HG02763 (cell line): ENCODE measurements around the gene GPR162.
A peak's percentile ranks its signal among the peaks of the same experiment; 100 is the strongest.
"Not testable (repeated sequence)": the region's sequence is repeated elsewhere in the genome, so short reads cannot be mapped to it uniquely, and the experiment has no call there.

ENCODE experiments used
- ATAC-seq: cut with Tn5 transposase; IDR thresholded peaks from one replicate; pipeline ENCODE4 v1.9.1; 2021; ENCODE audit warnings: mild to moderate bottlenecking, moderate library complexity; ENCODE audit not compliant: unreplicated experiment

Gene GPR162

GRCh38 chr12:6871052-6871957 lies 49.7 kb downstream of the GPR162 start:
- no peak for ATAC-seq

DNA sequence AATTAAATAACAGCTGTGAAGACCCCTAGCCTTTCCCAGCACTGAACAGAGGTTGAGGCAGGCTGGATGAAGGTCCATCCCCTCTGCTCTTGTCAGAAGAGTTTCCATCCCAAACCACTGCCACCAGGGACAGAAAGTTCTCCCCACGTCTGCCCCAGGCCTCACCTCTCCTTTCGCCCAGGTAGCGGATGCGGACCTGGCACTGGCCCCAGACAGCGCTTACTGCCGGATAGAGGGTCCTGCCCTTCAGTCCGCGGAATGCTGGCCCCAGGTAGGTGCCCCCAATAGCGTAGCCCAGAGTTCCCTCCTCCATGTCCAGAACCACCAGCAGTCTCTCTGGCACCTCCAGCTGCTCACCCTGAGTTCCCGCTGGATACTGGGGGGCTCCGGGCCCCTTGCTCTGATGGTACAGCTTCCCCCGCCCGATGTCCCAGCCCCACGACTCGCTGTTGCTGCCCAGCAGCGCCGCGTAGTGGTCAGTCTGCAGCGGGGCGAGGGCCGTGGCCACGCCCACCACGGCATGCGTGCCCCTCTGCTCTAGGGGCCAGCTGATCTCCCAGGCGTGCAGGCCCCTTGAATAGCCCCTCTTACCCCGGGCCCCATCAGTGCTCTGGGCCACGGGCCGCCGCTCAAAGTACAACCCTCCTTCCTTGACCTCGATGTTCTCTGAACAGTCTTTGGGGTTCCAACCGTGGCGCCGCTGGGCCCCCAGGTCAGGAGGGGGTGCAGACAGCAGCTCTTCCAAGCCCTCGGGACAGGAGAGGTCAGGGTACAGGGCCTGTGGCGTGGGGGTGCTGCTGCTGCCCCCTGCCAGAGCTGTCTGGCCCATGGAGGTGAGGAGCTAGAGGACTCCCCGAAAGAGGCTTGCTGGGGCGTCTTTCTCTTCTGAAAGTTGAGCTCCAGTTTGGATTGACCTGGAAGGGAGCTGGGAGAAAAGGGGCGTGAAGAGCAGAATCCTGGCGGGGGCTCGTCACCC lies 50.7 kb downstream of the GPR162 start:
- peak; percentile 25 for ATAC-seq

- peak; percentile 68 for ATAC-seq
Measured at GRCh38 chr12:6873094-6874014, 51.7 kb downstream of the GPR162 start, which contains the start of gene SPSB2. SPSB2 (minus strand) TSS chr12:6873303; CDS start chr12:6872901, 402 bp downstream.

- not testable (repeated sequence) for ATAC-seq
Measured at GRCh38 chr12:6874015-6874368, 52.4 kb downstream of the GPR162 start.
